ENCODE measurements around the gene TSFM. TPM values are rescaled to one million over a fixed set of nuclear protein-coding genes. Genes with fewer than 3 reads are reported as not detected.

Gene TSFM
- total and polyA plus RNA-seq, 2 donors (not counting 1 experiment from before 2014, with no cell fraction given) = 15.5 to 16.8 TPM

- H2AFZ ChIP-seq (ENCODE audit: low read length) = peak within 1 kb of the TSS; percentile 29
- peaks cover 20% of the 10 kb centered on the region for H3K79me2 ChIP-seq (ENCODE audit: control insufficient read depth, insufficient read depth, low read length)
- peak within 1 kb of the TSS; percentile 54 for H3K9ac ChIP-seq (ENCODE audit: insufficient read depth, low read length)
- DNase-seq (ENCODE audit: low read depth in 2 of 2) = no peak
- no peaks in the 10 kb centered on the region for H3K9me3 ChIP-seq (ENCODE audit: control insufficient read depth, insufficient read depth, low read depth, low read length)
- no peak within 1 kb of the TSS for H3K27ac ChIP-seq (ENCODE audit: insufficient read depth, low read length)
- H3K4me1 ChIP-seq (ENCODE audit: control insufficient read depth, extremely low read depth, insufficient read depth, low read length) = peaks cover 4% of the 10 kb centered on the region
- TF ChIP-seq EZH2 (IDR thresholded peaks at IDR 0.05; ENCODE audit: low read length, missing control alignments) = peak; percentile 80
- no peak for TF ChIP-seq CTCF (conservative IDR thresholded peaks at IDR 0.05 in 1 of 2, IDR thresholded peaks at IDR 0.05 in 1 of 2; ENCODE audit: low read depth in 1 of 2, low read length in 2 of 2)
- peaks cover 4% of the 10 kb centered on the region for H3K36me3 ChIP-seq (ENCODE audit: control insufficient read depth, insufficient read depth, low read length)
- H4K20me1 ChIP-seq (ENCODE audit: control insufficient read depth, extremely low read depth, insufficient read depth, low read length) = no peaks in the 10 kb centered on the region
- peak within 1 kb of the TSS; percentile 67 for H3K4me2 ChIP-seq (ENCODE audit: extremely low read depth, insufficient read depth, low read length)
- peaks cover 13% of the 10 kb centered on the region for H3K27me3 ChIP-seq (ENCODE audit: control insufficient read depth, insufficient read depth, low read length)
- peak within 1 kb of the TSS; percentile 41 to 64 (median 49) for H3K4me3 ChIP-seq (replicated peaks in 1 of 4; ENCODE audit: control extremely low read depth in 1 of 4, insufficient read depth in 1 of 4, low read depth in 3 of 4, low read length in 4 of 4)
These were observed 28.0 kb upstream of the TSFM start, which contains the start of gene MARCHF9 for GRCh38 chr12:57754411-57755193. Gene MARCHF9 (plus strand): TSS chr12:57755103. CDS start chr12:57755529, 426 bp downstream.

GRCh38 chr12:57755194-57755453, 27.5 kb upstream of the TSFM start:
- Histone ChIP-seq H2AFZ (ENCODE audit: low read length) (no peak overlapping the region), H3K9me3 (ENCODE audit: control insufficient read depth, insufficient read depth, low read depth, low read length) (no peaks in the 10 kb centered on the region), H3K79me2 (ENCODE audit: control insufficient read depth, insufficient read depth, low read length) (peaks cover 19% of the 10 kb centered on the region), H3K4me1 (ENCODE audit: control insufficient read depth, extremely low read depth, insufficient read depth, low read length) (peaks cover 4% of the 10 kb centered on the region), H3K27ac (ENCODE audit: insufficient read depth, low read length) (no peak overlapping the region), H3K9ac (ENCODE audit: insufficient read depth, low read length) (no peak overlapping the region), H3K36me3 (ENCODE audit: control insufficient read depth, insufficient read depth, low read length) (peaks cover 4% of the 10 kb centered on the region), H3K27me3 (ENCODE audit: control insufficient read depth, insufficient read depth, low read length) (peaks cover 13% of the 10 kb centered on the region), H4K20me1 (ENCODE audit: control insufficient read depth, extremely low read depth, insufficient read depth, low read length) (no peaks in the 10 kb centered on the region), H3K4me2 (ENCODE audit: extremely low read depth, insufficient read depth, low read length) (peak overlapping the region; percentile 15), H3K4me3 (replicated peaks in 1 of 4; ENCODE audit: control extremely low read depth in 1 of 4, insufficient read depth in 1 of 4, low read depth in 3 of 4, low read length in 4 of 4) (peak overlapping the region in 2 of 4 experiments; percentile 20 to 64)
- no peak for DNase-seq (ENCODE audit: low read depth in 2 of 2)
- TF ChIP-seq CTCF (conservative IDR thresholded peaks at IDR 0.05 in 1 of 2, IDR thresholded peaks at IDR 0.05 in 1 of 2; ENCODE audit: low read depth in 1 of 2, low read length in 2 of 2) = no peak
- no peak for TF ChIP-seq EZH2 (IDR thresholded peaks at IDR 0.05; ENCODE audit: low read length, missing control alignments)

GRCh38 chr12:57755454-57756372, 26.9 kb upstream of the TSFM start:
- TF ChIP-seq EZH2 (IDR thresholded peaks at IDR 0.05; ENCODE audit: low read length, missing control alignments) = peak; percentile 85
- no peak for TF ChIP-seq CTCF (conservative IDR thresholded peaks at IDR 0.05 in 1 of 2, IDR thresholded peaks at IDR 0.05 in 1 of 2; ENCODE audit: low read depth in 1 of 2, low read length in 2 of 2)
- Histone ChIP-seq H4K20me1 (ENCODE audit: control insufficient read depth, extremely low read depth, insufficient read depth, low read length) (no peaks in the 10 kb centered on the region), H2AFZ (ENCODE audit: low read length) (no peak overlapping the region), H3K9me3 (ENCODE audit: control insufficient read depth, insufficient read depth, low read depth, low read length) (no peaks in the 10 kb centered on the region), H3K4me3 (replicated peaks in 1 of 4; ENCODE audit: control extremely low read depth in 1 of 4, insufficient read depth in 1 of 4, low read depth in 3 of 4, low read length in 4 of 4) (peak overlapping the region; percentile 41 to 64 (median 49)), H3K4me2 (ENCODE audit: extremely low read depth, insufficient read depth, low read length) (peak overlapping the region; percentile 67), H3K4me1 (ENCODE audit: control insufficient read depth, extremely low read depth, insufficient read depth, low read length) (peaks cover 4% of the 10 kb centered on the region), H3K79me2 (ENCODE audit: control insufficient read depth, insufficient read depth, low read length) (peaks cover 13% of the 10 kb centered on the region), H3K9ac (ENCODE audit: insufficient read depth, low read length) (peak overlapping the region; percentile 54), H3K27me3 (ENCODE audit: control insufficient read depth, insufficient read depth, low read length) (peaks cover 13% of the 10 kb centered on the region), H3K27ac (ENCODE audit: insufficient read depth, low read length) (no peak overlapping the region), H3K36me3 (ENCODE audit: control insufficient read depth, insufficient read depth, low read length) (peaks cover 1% of the 10 kb centered on the region)
- DNase-seq (ENCODE audit: low read depth in 2 of 2) = no peak

Data from fibroblast of lung (primary cell).